GM11168 (cell line): ENCODE results near the gene DOCK3.
"Not testable (repeated sequence)": the region's sequence is repeated elsewhere in the genome, so short reads cannot be mapped to it uniquely, and the experiment has no call there.

Source experiments
- in situ Hi-C: fragments of 300-500 bp; cut with MboI; formaldehyde crosslinking; loops from one replicate; pipeline ENCODE4 v1.12.0; 2022; ENCODE audit warnings: low sequenced_read_pairs; ENCODE audit not compliant: unreplicated experiment

Gene DOCK3

GRCh38 chr3:50953825-50954414, 279.2 kb downstream of the DOCK3 start:
- in situ Hi-C loops = no loop called here

DNA sequence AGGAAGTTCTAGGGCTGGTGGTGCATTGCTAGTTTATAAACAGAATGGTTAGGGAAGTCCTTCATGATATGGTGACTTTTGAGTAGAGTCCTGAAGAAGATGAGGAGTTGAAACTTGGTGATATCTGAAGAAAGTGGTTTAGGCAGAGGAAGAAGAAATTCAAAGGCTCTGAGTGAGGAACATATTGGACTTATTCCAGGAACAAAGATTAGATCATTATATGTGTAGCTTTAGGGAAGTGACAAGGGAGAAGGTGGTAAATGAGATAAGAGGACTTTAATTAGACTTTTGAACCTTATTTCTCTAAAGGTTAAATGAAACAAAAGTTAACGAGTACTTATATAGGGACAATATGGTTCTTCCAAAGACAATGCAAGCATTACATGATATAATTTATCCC, 286.7 kb downstream of the DOCK3 start:
- in situ Hi-C loops = loop anchor here (10.0 kb wide), 1 partner anchor 413 kb away; no protein-coding TSS in a partner anchor

DNA sequence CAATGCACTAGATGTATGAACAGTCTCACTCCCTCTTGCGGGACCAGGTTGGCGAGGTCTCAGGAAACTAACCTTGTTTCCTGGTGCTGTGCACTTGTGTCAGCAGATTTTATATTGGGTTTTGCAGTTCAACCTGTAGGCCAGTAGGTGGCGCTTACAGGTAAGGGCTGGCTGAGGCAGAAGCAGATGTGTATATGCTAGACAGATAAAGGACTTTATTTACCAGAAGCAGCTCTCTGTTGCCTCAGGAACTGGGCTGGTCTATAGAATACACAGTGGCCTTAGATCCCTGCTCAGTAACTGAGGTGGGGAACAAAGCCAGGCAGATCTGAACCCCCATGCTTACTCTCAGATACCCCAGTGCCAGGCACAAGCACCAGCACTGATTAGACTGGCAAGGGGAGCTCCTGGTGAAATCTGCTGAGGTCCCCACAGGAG, 296.8 kb downstream of the DOCK3 start:
- in situ Hi-C loops = no loop called here

DNA sequence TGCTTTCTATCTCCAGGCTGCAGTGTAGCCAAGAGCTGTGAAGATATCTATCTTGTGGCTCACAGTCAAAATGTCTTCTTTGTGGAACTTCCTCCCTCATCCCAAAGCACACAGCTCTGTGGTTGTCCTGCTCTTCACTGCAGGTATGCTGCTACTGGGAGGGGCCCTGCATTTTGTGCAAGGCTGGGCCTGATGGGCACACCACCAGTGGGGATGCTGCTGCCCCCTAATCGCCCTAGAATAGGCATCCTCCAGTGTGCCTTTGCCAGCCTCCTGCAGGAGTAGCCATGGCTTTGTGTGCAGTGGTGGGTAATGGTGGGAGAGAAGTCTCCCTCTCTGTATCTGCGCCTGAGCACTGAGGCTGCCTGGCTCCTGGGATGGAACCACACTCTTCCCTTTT, 297.3 kb downstream of the DOCK3 start:
- in situ Hi-C loops = no loop called here

GRCh38 chr3:50978586-50978985, 303.9 kb downstream of the DOCK3 start:
- in situ Hi-C loops = not testable (repeated sequence)

DNA sequence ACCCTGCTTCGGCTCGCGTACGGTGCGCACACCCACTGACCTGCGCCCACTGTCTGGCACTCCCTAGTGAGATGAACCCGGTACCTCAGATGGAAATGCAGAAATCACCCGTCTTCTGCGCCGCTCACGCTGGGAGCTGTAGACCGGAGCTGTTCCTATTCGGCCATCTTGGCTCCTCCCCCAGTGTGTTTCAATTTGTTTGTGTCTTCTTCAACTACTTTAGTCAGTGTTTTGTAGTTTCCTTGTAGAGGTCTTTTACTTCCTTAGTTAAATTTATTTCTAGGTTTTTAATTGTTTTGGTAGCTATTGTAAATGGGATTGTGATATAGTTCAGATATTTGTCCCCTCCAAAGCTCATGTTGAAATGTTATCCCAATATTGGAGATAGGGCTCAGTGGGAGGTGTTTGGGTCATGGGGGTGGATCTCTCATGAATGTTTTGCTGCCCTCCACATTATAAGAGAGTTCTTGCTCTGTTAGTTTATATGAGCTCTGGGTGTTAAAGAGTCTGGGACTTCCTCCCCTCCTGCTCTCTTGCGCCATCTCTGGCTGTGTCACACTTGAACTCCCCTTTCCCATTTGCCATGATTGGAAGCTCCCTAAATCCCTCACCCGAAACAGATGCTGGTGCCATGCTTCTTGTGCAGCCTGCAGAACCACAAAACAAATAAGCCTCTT, 304.4 kb downstream of the DOCK3 start:
- in situ Hi-C loops = no loop called here

- in situ Hi-C loops = no loop called here
Observed at GRCh38 chr3:50982540-50983325, 308.0 kb downstream of the DOCK3 start.

DNA sequence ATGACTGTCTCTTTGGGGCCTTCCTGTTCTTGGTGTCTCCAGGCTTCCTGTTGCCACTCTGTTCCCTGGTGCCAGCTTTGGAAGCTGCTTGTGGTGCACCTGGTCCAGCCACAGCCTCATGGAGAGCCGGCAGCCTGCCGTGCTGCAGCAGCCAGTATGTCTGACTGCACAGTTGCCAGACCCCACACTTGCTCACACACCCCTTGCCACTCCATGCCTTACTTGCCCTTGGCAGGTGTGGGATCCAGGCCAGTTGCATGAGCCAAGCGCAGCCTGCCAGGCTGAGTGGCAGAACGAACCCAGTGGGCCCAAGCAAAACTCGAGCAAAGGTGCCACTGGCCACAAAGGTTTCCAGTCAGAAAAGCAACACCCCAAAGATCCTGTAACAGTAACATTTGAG, 309.2 kb downstream of the DOCK3 start:
- in situ Hi-C loops = no loop called here

DNA sequence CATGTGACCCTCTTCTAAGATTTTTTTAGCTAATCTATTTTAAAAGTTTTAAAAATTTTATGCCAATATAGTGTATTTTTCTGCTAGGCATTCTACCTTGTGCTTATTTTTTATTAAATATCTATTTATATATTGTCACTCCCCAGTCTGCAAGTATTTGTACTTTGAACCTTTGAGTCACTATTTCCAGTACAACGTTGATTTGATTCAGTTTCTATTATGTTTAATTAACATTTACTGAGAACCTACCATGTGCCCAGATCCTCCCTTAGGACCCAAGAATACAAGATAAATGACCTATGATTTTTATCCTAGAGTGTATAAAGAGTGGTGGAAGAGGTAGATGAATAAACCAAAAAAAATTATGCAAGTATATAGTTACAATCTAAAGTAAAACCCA, 311.2 kb downstream of the DOCK3 start:
- in situ Hi-C loops = no loop called here

DNA sequence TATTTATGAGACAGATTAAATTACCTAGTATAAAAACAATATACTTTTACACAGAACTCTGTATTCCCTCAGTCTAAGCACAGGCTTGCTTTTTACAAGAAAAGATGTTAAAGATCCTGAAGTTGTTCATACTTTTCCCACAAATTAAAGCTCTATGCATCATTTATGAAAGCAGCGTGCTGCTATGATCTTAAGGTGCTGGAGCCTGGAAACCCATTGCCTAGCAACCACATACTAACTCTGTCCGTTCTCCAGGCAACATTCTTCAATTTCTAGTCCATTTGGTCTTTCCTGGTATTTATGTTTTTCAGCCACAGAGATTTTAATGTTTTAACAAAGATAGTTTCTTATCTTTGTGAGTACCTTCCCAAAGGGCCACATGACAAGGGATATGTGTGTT, 312.0 kb downstream of the DOCK3 start:
- in situ Hi-C loops = no loop called here

DNA sequence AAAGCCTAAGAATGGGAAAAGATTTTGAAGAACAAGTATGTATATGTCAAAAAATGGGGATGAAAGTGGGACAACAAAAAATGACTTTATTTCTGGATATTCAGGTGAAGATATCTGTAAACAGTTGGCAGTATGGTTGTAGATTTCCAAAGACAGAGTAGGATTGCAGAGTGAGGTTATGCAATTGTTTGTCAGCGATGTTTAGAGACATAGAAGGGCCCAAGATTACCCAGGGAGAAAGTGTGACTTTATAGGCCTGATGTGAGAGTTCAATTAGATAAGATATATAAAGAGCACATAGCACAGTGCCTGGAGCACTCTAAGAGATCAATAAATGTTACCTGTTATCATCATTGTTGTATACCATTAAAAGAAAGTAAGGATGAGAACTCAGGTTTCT, 319.8 kb downstream of the DOCK3 start:
- in situ Hi-C loops = no loop called here

GRCh38 chr3:50995085-50995824, 320.5 kb downstream of the DOCK3 start:
- in situ Hi-C loops = no loop called here

DNA sequence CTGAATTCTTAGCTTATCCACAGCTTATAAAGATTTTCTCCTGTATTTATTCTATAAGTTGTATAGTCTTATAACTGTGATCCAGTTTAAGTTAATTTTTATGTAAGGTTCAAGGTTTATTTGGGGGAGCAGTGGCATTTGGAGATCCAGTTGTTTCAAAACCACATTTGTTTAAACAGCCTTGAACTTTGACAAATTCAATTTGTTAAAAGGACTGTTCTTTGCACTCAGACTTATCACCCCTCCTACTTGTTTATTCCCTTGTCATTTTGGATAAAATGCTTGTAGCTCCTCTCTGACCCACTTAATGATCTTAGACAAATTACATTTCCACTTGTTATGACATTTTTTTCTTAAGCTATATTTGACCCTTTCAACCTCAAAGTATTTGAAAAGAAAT, 327.8 kb downstream of the DOCK3 start:
- in situ Hi-C loops = no loop called here

DNA sequence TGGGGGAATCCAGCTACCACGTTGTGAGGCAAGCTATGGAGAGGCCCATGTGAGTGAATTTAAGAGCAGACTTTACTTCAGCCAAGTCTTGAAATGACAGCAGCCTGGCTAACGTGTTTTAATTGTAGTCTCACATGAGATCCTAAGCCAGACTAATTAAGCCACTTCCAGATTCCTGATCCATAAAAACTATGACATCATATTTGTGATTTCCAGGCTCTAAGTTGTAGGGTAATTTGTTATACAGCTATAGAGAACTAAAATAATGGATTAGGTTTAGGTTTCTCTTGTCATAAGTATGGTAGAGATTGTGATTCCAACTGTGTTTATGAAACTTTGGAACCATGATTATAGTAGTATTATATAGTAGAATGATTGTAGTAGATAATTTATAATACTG, 329.5 kb downstream of the DOCK3 start:
- in situ Hi-C loops = no loop called here

- in situ Hi-C loops = no loop called here
Observed at GRCh38 chr3:51024121-51024520, 349.4 kb downstream of the DOCK3 start.

DNA sequence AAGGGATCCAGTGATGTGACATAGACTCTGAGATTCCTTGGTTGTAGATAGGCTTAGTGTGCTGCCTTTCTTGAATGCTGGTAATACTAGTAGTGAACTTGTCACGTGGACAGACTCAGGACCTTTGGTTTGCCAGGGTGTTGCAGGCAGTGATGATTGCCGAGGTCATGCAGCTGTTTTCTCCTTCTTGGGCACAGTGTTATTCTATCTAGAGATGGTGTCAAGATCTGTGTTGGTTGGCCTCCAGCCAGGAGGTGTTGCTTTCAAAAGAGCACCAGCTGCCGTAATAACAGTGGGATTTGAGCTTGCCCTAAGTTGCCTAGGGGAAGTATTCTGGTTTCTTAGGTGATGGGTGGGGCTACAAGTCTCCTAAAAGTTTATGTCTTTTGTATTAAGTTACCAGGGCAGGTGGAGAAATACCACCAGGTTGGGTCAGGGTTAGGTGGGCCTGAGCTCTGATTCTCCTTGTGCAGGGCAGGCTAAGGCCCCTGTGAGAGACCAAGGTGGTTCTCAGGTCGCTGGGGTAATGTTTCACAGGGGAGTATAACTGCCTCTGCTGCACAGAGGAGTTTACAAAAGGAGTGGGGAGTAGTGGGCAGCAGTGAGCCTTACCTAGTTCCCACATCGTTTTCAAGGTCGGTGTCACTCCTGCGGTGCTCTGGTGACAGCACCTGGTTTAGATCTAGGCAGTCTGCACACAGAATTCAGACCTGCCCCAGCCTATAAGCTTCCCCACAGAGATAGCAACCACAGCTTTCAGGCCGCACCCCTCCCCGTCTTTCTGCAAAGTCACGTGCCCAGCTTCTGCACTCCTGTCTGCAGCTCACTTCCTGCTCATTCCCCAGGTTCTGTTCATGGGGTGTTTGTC, 350.3 kb downstream of the DOCK3 start:
- in situ Hi-C loops = no loop called here

- in situ Hi-C loops = no loop called here
Observed at GRCh38 chr3:51031666-51032065, 356.9 kb downstream of the DOCK3 start.

GRCh38 chr3:51035630-51036029, 360.9 kb downstream of the DOCK3 start:
- in situ Hi-C loops = no loop called here

DNA sequence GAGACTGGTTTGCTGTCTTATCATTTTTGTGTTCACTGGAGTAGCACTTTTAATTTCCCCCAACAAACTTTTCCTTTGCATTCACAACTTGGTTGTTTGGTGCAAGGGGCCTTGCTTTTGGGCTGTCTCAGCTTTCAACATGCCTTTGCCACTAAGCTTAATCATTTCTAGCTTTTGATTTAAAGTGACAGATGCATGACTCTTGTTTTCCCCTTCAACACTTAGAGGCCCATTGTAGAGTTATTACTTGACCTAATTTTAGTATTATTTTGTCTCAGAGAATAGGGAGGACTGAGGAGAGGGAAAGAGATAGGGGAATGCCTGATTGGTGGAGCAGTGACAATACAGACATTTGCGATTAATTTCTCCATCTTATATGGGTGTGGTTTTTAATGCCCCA, 370.3 kb downstream of the DOCK3 start:
- in situ Hi-C loops = no loop called here

DNA sequence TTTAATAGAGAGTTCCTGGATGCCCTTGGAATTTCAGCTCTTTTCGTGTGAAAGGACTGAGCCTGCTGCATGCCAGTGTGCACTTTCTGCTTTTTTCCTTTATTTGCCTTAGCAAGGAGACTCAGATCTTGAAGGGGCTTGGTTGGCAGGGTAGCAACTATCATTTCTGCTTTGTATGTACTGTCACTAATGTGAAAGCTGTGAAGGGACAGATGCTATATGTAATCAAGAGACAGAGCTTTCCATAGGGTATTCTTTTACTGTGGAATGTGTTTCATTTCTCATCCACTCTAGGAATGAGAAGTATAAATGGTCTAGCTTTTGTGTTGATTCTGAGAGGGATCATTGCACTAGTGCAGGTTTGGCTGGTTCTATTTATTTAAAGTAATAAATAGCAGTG, 377.8 kb downstream of the DOCK3 start:
- in situ Hi-C loops = no loop called here
